HG03439 (cell line): ENCODE results near the gene OVOL1.
A peak's percentile ranks its signal among the peaks of the same experiment; 100 is the strongest.

ENCODE experiments used
- ATAC-seq: cut with Tn5 transposase; IDR thresholded peaks from one replicate; pipeline ENCODE4 v1.9.1; 2021; ENCODE audit warnings: mild to moderate bottlenecking, moderate library complexity; ENCODE audit not compliant: unreplicated experiment

OVOL1 gene

DNA sequence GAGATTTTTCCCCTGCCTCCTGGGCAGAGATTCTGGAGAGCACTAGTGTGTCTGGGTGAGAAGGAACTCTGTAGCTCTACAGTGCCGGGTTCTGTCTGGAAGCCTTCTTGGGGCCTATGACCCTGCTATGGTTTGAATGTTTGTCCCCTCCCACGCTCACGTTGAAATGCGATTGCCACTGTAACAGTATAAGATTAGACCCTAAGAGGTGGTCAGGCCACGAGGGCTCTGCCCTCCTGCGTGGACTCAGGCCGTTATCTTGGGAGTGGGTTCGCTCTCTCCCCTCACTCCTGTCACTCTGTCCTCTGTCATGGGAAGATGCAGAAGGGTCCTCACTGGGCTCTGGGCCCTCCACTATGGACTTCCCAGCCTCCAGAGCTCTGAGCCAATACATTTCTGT lies 9.6 kb upstream of the OVOL1 start:
- ATAC-seq: no peak

DNA sequence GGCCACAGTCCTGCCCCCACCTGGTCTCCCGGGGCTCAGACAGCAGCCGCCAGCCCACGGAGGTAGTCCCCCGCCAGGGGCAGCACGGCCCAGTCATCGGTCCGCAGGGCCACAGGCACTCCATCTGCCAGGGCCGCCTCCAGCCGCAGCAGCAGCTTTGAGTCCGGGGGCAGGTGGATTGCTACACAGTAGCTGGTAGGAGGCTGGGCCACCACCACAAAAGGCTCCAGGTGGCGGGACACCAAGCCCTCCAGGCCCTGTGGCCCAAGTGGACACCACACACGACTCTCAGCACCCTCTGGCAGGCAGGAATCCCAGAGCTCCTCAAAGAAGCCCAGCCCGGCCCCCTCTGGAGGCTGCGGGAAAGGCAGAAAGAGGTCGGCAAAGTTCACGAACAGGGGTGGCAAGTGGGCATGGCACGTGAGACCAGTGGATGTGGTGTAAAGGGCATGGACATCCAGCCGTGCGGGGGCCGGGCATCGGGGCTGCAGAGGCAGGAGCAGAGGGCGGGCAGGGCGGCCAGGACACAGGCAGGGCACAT lies 9.0 kb upstream of the OVOL1 start:
- ATAC-seq: no peak

DNA sequence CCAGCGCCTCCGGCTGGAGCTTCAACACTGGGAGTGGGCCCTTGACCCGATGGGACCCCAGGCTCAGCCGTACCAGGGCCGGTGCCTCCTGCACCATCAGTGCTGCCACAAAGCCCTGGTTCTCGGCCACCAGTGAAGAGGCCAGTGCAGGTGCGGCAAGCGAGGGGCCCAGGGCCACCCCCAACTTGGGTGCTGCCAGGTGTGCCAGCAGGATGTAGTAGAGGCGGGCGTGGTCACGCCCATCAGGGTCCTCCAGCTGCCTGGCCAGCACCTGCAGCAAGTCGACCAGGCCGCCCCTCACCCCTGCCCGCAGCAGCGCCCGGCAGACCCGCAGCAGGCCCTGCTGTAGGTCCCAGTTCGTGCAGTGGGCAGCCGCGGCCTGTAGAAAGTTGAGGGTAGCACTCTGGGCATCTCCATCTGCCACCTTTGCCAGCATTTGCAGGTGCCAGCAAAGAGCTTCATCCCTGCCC lies 8.4 kb upstream of the OVOL1 start:
- no peak for ATAC-seq

DNA sequence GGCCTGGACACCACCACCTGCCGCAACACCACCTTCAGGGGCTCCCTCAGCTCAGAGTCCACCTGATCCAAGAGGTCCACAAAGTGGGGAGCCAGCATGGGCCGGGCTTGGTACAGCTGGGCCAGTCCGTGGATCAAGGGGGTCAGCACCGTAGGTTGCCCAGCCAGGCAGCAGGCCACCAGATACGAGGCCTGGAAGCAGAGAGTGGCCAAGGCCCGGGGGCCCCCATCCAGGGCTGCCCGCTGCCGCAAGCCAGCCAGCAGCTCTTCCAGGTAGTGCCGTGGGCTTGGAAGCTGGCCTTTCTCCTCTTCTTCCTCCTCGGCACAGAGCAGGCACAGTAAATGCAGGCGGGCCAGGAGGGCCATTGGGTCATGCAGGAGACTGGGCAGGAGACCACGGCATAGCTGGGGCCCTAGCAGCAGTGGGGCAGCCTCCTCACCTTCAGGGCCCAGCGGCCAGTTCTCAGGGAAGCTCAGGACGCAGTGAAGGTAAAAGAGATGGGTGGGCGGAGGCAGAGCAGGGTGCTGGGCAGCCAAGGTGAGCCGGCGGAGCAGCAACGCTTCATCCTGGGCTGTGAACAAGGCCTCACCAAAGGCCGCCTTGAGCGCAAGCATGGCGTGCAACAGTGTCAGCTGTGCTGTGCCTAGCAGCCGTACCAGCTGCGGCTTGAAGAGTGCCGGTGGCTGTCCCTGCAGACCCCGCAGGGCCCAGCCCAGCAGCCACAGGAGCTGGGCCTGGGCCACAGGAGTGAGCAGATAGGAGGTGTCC lies 7.8 kb upstream of the OVOL1 start:
- ATAC-seq: no peak

DNA sequence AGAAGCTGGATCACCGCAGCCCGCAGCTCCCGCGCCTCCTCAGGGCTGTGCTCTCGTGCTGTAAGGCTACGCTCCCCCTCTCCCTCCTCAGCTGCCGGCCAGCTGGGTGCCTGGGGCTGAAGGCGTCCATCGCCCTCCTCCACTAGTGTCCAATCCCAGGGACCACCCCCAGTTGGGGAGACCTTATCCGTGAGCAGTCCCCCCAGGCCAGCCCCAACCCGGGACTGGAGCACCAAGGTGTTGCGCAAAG lies 7.3 kb upstream of the OVOL1 start:
- ATAC-seq: no peak

DNA sequence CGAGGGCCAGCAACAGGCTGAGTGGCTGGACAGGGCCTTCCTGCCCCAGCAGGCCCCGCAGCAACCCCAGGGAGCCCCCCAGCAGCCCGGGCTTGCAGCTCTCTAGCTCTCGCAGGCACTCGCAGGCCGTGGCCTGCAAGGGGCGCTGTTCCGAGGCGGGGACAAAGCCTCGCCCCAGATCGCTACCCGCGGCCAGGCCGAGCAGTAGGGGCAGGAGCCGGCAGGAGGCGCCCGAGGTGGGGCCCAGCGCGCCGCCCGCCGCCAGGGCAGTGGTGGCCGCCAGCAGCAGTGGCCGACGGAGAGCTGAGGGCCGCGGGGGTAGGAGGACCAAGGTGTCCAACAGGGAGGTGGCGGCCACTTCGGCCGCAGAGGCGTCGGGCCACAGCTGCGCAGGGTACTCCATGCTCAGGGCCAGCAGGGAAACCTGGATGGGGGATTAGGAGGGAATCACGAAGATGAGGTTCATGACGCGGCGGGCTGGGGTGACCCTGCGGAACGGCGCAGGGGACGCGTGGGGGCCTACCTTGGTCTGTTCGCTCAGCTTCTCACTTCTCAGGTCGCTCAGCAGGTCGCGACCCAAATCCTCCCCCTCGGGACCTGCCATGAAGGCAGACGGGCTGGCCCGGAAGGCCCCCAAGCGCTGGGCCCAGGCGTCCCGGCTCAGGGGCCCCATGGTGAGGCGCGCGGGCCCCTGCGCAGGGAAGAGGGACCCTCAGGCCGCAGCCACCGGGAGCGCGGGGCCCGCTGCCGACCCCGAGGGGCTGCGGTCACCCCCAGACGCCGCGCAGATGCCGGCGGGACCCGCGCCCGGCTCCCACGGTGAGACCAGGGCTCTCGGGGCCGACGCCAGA lies 6.7 kb upstream of the OVOL1 start:
- peak; percentile 50 for ATAC-seq

DNA sequence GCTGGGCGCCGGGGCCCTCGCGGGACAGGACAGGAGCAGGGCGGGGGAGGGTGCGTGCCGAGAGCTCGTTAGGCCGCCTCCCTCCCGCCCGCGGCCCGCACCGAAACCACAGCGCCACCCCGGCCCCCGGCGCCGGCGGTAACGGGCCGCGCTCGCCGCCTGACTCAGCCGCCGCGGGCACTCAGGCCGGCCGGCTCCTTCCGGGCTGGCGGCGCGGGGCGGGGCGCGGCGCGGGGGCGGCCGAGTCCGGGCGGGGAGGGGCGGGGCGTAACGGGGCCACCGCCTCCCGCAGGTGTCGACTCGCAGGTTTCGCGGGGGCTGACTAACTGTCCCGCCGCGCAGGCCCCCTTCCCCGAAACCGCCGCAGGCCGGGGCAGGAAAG lies 6.1 kb upstream of the OVOL1 start, which contains the start of gene AP5B1:
AP5B1 (minus strand) TSS at position 207 of the 382 bp plus-strand sequence. CDS start 385 bp downstream, outside the sequence.
- ATAC-seq: peak; percentile 54

DNA sequence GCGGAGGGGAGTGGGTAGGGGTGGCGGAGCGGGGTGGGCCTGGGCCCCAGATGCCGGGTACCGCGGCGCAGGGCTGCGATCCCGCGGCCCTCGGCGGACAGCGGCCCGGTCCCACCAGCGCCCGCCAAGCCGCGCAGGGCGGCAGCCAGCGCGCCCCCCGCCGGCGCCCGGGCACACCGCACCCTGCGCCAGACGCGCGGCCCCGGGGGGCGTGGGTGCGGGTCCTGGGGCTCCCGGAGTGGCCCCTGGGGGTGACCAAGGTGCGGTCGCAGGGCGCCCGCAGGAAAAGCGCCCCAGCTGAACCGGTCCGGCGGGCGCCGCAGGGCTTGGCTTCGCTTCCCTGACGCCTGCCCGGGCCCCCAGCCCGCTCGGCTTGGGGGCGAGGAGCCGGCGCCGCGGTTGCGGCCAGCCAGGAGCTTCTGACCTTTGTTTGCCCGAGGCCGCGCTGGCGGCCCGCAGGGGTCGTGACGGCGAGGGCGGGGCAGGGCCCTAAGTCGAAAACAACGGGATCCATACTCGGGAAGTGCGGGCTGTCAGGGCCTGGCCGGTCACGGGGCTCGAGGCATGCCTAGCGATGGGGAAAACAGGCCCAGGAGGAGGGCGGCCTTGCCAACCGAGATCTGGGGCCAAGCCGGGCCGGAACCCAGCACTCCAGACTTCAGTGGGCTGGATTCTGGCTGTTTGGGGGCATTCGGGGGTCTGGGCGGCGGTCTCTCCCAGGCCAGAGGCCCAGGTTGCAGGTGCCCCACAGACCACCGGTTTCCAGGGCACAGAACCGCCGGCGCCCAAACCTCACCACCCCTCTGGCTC lies 5.5 kb upstream of the OVOL1 start:
- ATAC-seq: peak; percentile 29

DNA sequence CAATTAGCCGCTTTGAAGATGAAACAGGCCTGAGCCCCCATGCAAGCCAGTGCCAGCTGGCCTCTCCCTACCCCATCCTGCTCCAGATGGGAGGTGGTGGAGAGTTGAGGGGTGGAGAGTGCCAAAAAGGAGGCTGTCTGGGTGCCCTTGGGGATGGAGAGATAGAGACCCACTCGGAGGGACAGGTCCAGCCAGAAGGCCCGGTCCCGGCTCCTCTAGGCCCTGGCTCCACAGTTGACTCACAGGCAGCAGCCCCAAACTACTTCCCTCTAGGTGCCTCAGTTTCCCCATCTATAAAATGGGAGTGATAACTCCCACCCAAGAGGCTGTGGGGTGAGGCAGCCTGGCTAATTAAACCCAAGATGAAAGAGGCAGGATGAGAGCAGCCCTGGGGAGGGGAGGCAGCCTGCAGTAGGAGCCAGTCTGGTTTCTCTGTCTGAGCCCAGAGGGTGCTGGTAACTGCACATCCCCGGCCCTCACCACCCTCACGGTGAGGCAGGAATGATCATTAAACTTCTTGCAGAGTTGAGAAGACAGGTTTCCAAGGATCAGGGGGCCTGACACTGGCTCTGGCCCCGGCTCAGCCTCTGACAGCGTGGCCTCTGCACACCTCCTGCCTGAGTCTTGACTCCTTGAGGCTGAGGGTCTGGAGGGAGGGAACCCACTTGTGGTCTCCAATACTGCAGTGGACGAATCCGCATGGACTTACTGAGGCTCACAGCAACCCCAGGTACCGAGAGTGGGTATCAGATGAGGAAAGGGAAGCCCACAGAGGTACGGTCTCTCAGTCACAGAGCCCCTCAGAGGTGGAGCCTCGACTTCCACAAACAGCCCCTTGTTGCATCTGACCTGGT lies 4.7 kb upstream of the OVOL1 start:
- ATAC-seq: no peak

DNA sequence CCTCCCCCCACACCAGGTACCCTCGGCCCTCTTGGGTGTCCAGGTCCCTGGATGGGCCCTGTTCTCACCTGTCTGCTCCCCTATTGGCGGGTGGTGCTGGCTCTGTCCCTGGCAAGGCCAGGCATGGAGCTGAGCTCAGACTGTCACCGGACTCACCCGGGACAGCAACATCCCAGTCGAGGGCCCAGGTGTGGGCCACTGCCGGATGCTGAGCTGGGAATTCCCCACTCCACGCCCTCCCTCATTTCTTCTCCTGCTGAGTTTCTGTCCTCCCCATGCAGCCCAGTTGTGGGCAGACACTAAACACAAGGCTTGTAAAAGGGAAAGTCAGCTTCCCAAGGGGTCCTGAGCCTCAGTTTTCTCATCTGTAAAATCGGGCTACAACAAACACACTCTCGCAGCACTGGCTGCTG lies 4.0 kb upstream of the OVOL1 start:
- ATAC-seq: no peak

DNA sequence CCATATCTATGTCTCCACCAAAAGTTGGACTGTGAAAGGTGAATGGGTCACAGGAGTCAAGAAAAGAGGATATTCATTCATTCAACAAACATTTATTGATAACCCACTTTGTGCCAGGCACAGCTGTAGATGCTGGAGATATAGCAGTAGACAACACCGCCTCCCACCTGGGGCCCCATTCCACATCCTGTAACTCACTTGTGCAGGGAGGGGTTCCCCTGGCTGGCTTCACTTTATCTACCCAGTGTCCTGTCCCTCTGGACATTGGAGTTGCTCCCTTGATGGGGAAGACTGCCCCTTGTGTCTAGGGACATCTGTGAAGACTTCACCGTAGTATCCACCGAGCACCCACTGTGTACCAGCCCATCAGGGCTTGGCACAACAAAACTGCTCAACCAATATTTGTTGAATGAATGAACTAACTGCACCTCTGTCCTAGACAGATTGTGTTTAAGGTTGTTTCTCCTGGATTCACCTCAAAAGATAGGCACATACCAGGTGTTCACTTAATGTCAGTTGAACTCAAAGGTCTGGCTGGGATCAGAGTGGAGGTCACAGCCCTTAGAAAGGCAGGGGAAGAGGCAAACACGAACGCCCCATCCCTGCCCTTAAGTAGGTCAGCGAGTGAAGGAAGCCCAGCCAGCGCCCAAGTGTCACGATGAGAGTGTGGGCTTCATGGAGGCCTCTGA lies 1.4 kb upstream of the OVOL1 start:
- no peak for ATAC-seq

DNA sequence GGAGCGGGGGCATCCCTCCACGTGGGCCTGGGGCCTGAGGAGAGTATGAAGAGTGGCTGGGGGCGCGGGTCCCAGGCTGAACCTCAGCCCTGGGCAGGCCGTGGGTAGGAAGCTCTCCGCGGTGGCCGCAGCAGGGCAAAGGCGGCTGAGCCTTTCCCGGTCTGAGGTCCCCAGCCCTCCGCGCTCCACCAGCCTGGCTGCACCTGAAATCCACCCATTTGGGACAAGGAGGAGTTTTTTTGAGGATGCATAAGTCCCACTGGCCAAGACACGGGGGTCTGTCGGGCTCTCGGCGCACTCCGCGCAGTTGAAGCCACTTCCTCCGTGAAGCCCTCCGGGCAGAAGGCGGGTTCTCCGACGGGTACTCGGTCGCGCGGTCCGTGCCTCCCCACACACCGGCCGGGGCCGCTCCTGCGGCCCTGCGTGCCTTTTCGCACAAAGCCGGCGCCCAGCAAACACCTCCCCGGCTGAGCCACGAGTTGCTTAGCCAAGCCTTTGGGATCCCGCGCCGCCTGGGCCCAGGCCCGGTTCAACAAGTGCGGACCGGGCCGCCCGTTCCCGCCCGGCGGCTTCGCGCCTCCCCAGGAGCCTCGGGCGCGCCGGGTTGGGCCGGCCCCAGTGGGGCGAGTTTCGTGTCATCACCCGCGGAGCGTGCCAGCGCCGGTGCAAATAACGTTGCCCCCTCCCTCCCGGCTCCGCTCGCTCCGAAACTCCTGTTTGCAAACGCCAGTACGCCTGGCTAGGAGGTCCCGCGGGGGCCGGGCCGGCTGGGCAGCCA lies 666 bp upstream of the OVOL1 start:
- no peak for ATAC-seq

DNA sequence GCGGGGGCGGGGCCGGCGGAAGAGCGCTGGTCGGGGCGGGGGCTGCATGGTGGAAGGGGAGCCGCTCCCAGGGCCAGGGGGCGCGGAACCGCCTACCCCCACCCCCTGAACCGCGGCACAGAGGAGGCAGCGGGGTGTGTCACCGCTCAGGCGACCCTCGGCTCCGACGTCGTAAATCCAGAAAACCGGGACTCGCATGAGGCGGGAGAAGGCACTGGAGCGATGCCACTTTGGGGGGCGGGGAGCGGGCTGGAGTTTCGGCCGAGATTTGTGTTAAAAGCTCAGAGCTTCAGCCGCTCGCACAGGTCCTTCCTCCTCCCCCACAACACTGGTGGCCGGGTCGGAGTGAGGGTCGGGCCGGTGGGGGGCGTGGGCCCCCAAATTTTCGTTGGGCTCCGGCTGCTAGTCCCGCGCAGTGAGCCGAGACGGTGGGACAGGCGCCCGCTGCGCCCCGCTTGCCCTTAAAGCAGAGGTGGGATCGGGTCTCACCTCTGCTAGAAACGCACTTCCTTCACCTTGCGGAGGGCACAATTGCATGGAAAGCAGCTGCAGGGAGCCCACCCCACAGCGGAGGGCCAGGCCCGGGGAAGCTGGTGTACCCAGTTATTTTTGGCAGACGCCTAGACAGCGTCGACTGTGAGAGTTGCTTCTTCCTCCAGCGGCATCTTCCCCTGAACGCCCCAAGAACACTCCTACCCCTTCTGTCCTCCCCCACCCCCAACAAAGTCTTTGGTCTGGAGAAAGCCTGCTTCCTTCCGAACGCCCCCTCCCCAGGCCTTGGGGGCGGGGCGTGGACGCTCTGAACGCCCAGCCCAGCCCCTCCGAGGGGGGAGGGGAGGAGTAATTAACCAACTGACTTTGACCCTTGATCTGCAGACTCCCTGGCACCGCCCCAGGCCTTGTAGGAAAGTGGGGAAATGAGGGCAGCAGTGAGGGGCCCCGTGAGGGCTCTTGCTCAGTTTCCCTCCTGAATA lies 1.1 kb downstream of the OVOL1 start:
- ATAC-seq: no peak

DNA sequence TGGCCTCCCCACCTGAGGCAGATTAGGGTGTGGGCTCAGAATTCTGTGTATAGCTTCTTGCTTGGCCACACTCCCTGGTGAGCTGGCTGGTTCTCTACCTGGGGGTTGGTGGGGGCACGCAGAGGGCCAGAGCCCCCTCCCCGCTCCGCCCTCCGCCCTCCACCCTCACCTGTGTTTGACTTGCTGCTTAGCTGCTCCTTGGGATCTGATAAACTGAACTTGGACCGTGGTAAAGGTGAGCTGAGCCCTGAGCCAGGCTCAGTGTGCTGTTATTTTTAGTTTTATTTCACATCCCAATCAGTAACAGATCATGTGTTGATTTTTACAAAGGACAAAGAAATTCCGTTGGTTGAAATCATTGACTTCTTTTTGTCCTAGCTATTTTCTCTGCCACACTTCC lies 2.0 kb downstream of the OVOL1 start:
- ATAC-seq: no peak

DNA sequence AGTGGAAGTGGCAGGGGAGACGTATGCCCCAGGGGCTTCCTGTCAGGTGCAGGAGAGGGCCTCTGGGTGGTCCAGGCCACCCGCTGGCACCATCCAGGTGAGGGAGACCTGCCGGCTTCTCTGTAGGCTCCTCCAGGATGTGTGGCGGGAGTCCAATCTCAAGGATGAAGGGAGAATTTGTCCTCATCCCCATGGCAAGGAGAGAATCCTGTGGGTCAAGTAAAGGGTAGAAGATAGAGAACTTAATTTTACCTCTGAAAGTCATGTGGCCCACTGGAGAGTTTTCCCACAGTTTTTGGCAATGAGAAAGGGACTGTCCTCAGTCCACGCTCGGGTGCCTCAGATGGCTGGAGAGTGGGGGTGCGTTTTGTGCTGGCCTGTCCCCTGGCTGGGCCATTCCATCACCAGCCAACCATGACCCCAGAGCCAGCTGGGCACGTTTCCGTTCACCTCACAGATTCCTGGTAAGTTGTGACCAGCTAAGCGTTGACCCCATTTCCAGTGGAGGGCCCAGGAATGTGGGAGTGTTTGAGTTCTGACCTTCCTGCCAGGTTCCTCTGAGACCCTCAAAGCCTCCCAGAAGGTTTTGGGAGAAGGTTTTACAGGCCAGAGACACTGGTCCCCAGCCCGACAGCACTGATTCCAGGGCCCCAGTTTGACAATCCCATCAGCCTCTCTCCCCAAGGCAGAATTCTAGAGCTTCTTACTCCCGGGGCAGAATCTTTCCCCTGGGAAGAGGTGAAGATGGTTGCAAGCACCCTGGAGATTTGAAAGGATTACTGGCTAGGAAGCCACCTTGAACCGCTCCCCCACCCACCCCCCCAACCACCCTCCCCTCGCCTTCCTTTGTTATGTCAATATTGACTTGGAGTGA lies 2.6 kb downstream of the OVOL1 start:
- no peak for ATAC-seq

DNA sequence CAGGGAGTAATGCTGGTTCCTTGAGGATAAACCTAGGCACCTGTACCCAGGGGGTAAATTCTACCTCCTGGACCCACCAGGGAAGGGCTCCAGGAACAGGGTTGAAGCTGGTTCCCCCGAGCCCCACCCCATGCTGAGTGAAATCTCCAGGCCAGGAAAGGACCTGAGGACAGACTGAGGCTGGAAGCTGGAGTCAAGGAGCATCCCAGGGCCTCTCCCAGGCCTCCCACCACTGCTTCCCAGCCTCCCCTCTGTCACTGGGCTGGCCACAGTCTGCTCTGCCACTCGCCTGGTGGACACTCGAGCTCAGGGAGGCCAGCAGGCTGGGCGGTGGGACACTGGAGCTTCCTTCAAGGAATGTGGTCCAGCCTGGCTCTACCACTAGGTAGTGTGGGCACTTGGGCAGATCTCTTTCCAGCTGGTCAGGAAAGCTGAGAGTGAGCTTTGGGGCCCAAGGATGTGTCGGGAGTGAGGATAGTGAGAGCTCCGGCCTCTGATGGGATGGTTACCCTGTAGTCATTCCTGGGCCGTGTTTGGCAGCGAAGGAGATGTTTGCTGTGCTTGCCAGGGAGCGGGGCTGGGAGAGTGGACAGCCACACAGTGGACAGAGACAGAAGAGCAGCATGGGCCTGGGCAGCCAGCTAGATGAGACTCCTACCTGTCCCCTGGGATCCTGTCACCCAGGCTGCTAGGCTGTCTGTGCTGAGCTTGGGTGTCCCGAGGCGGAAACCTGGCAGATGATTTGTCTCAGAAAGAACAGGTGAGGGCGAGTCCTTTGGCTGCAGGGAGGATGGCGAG lies 3.4 kb downstream of the OVOL1 start:
- ATAC-seq: no peak
